Motor neuron (in vitro differentiated cells): Measurements from ENCODE around the gene CTXND1. TPM values are rescaled to one million over a fixed set of nuclear protein-coding genes. Genes with fewer than 3 reads are reported as not detected.
A peak's percentile ranks its signal among the peaks of the same experiment; 100 is the strongest.
"Not testable (repeated sequence)": the region's sequence is repeated elsewhere in the genome, so short reads cannot be mapped to it uniquely, and the experiment has no call there.

Source experiments
- ATAC-seq, 8 experiments: fragments of 200-7000 bp; cut with Tn5 transposase; replicated peaks in 6 of 8; 2 replicates each; pipeline ENCODE4 v1.8.0; 2021; ENCODE audit warnings: mild to moderate bottlenecking in 8 of 8, moderate library complexity in 8 of 8
- H3K27ac ChIP-seq, 2 donors: fragments of 250-450 bp; sonication (Bioruptor Pico); 2 replicates each; pipeline ENCODE4 v1.9.0; 2021; ENCODE audit warnings: antibody characterized with exemption in 2 of 2, mild to moderate bottlenecking in 2 of 2, moderate library complexity in 1 of 2
- H3K4me1 ChIP-seq, 2 donors: fragments of 250-450 bp; sonication (Bioruptor Pico); replicated peaks in 1 of 2; 2 replicates each; pipeline ENCODE4 v1.6.1; 2021; ENCODE audit warnings: antibody characterized with exemption in 2 of 2, mild to moderate bottlenecking in 2 of 2, moderate library complexity in 1 of 2
- H3K4me3 ChIP-seq, 5 donors: fragments of 250-450 bp; sonication (Bioruptor Pico); 2 replicates each; pipeline ENCODE4 v1.9.0; 2021; ENCODE audit warnings: antibody characterized with exemption in 5 of 5, mild to moderate bottlenecking in 5 of 5, moderate library complexity in 4 of 5
- WGBS, 10 experiments: fragments of 450-650 bp; shearing (Covaris generic); methylation state at CpG; one replicate each; pipeline ENCODE4 v1.0.0; 2022; 5-methylcytosine and 5-hydroxymethylcytosine counted together
- in situ Hi-C, 9 experiments: fragments of 400-800 bp; cut with MboI; loops; one replicate each; pipeline ENCODE4 v1.15.0; 2021; ENCODE audit warnings: low sequenced_read_pairs in 9 of 9, low pct_unique_long_range_greater_than_20kb in 2 of 9; ENCODE audit not compliant: unreplicated experiment in 9 of 9
- total RNA-seq, 8 experiments: library from RNA; unstranded; fragments of 300-600 nt; gene quantifications; 2 replicates each; pipeline versions ENCODE4 v1.2.3 to v1.2.4, GENCODE V29; 2022

CTXND1 gene
- total RNA-seq, 8 experiments from 2014 or later: under 0.01 to 10.9 (median 0.50) TPM

DNA sequence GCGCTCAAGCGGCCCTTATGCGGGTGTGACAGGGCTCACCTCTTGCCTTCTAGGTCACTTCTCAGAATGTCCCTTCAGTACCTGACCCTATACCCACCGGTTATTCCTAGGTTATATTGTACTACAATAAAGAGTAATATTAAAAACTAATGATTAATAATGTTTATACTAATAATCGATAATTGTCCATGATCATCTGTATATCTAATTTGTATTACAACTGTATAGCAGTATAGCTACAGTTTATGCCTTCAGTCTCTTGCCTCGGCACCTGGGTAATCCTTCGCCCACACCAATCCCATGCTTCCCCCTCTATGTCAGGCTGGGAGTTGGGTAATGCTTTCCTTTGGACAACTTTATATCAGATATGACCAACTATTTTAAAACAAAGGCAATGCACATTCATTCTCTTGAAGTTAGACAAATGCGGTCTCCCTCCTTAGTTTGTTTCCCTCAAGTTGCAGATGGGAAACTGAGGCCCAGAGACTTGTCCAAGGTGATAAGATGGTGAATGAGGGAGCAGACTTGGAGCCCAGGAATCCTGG is 95.8 kb downstream of the CTXND1 start:
- H3K4me1 ChIP-seq: peaks cover 21 to 24% of the 10 kb centered on the region in 2 donors
- WGBS, 10 experiments: 90 to 100% (median 95%) methylated on average over 2 to 6 of the region's 8 CpGs; no CpG with 5 or more reads in 2 of the 10 experiments
- no peak for ATAC-seq
- no peak overlapping the region for H3K27ac ChIP-seq
- in situ Hi-C loops: no loop called here
- no peak overlapping the region for H3K4me3 ChIP-seq

DNA sequence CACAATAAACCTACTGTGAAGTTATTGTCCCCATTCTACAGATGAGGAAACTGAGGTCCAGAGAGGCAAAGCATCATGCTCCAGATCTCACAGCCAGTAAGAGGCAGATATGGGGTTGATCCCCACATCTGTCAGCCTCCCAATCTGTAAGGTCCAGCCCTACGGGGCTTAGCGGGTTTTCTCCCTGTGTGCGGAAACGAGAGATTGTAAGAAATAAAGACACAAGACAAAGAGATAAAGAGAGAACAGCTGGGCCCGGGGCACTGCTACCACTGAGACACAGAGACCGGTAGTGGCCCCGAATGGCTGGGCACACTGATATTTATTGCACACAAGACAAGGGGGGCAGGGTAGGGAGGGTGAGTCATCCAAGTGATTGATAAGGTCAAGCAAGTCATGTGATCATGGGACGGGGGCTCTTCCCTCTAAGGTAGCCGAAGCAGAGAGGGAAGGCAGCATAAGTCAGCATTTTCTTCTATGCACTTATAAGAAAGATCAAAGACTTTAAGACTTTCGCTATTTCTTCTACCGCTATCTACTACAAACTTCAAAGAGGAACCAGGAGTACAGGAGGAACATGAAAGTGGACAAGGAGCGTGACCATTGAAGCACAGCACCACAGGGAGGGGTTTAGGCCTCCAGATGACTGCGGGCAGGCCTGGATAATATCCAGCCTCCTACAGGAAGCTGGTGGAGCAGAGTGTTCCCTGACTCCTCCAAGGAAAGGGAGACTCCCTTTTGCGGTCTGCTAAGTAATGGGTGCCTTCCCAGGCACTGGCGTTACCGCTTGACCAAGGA is 96.4 kb downstream of the CTXND1 start:
- H3K4me3 ChIP-seq, H3K27ac ChIP-seq, in situ Hi-C loops, ATAC-seq: not testable (repeated sequence)
- WGBS, 10 experiments: 60 to 100% (median 71%) methylated on average over 1 to 9 of the region's 16 CpGs
- H3K4me1 ChIP-seq: peaks cover 21 to 24% of the 10 kb centered on the region in 2 donors

GRCh38 chr15:80155001-80155377 is 97.0 kb downstream of the CTXND1 start:
- no peak overlapping the region for H3K4me3 ChIP-seq
- no peak overlapping the region for H3K27ac ChIP-seq
- peaks cover 21 to 24% of the 10 kb centered on the region in 2 donors for H3K4me1 ChIP-seq
- ATAC-seq: no peak
- in situ Hi-C loops: no loop called here
- 73 to 100% (median 92%) methylated on average over 1 to 5 of the region's 5 CpGs; no CpG with 5 or more reads in 2 of the 10 experiments for WGBS, 10 experiments

DNA sequence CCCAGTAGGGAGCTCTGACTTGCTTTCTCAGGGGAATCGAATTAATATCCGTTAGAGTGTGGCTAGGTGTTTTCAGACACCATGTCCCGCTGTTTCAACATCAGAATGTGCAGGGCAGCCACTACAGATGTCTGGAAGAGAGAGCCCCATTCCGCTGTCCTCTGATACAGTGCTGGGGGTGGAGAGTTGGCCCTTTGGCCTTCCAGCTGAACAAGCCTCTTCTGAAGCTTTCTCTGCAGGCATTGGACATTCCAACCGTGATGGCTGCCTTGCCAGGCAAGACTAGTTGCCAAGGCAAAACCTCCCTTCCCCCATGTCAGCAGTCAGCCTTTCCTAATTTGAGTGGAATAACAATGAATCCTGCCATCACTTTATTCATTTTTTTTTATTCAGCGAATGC is 97.7 kb downstream of the CTXND1 start:
- in situ Hi-C loops: no loop called here
- peak in 1 of 8 experiments; percentile 10 for ATAC-seq
- WGBS, 10 experiments: 50 to 100% (median 90%) methylated on average over 1 to 4 of the region's 6 CpGs; no CpG with 5 or more reads in 6 of the 10 experiments

GRCh38 chr15:80153900-80154299 is 98.1 kb downstream of the CTXND1 start:
- H3K27ac ChIP-seq: no peak overlapping the region
- H3K4me3 ChIP-seq: peak overlapping the region in 3 of 5 donors; percentile 47 to 93 (median 57)
- WGBS, 10 experiments: 43 to 100% (median 73%) methylated on average over 1 to 2 of the region's 4 CpGs; no CpG with 5 or more reads in 4 of the 10 experiments
- H3K4me1 ChIP-seq: peaks cover 21 to 24% of the 10 kb centered on the region in 2 donors
- in situ Hi-C loops: no loop called here
- ATAC-seq: no peak

More for the DNA sequence above, 97.7 kb downstream of the CTXND1 start:
- Histone ChIP-seq H3K4me3 (peak overlapping the region in 1 of 5 donors; percentile 93), H3K27ac (no peak overlapping the region), H3K4me1 (peaks cover 21 to 24% of the 10 kb centered on the region in 2 donors)

DNA sequence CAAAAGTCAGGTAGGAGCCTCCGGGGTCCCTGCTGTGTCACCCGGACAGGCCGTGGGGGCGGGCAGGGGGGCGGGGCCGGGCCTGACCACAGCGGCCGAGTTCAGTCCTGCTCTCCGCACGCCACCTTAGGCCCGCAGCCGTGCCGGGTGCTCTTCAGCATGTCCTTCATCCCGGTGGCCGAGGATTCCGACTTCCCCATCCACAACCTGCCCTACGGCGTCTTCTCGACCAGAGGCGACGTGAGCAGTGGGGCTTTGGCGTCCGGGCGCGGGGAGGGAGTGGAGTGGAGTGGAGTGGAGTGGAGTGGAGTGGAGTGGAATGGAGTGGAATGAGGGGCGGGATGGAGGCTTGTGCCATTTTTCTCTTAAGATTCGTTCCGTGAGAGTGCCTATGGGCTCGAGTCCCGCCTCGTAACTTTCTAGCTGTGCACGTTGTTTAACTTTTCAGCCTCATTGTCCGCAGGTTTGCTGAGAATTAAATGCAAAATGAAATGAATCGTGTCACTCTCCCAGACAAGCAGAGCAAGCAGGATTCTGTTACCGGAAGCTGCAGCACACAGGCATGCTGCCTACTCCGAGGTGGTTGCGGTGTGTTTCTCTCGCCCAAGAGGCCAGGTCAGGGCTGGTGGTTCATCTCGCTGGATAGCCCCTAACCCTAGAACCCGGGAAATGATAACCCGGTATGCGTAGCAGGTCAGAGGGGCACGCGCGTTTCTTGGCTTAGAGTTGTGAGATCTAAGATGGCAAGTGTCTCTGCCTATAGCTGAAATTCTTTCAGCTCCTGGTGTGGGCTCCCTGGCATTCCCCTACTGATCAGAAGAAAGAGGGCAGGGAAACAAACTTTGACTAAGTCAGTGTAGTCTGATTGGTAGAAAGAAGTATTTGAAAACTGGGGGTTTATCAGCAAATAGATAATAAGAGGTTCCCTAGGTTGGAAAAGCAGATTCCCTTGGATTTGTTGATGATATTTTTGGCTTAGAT is 98.8 kb downstream of the CTXND1 start, which contains the start of gene FAH:
TSS of gene FAH (plus strand) at position 104 of the 981 bp plus-strand sequence. CDS start at position 160, 56 bp downstream.
- peak; percentile 71 to 89 (median 85) for ATAC-seq
- 0 to 11% (median 1%) methylated on average over 4 to 13 of the region's 45 CpGs; no CpG with 5 or more reads in 4 of the 10 experiments for WGBS, 10 experiments
- H3K4me3 ChIP-seq: peak within 1 kb of the TSS; percentile 45 to 93 (median 57)
- H3K27ac ChIP-seq: peak within 1 kb of the TSS in 1 of 2 donors; percentile 12
- H3K4me1 ChIP-seq: peaks cover 21 to 24% of the 10 kb centered on the region in 2 donors
- in situ Hi-C loops: no loop called here

GRCh38 chr15:80152180-80152895 is 99.7 kb downstream of the CTXND1 start:
- 0 to 50% (median 10%) methylated on average over 1 to 7 of the region's 41 CpGs; no CpG with 5 or more reads in 3 of the 10 experiments for WGBS, 10 experiments
- H3K4me1 ChIP-seq: peaks cover 21 to 24% of the 10 kb centered on the region in 2 donors
- ATAC-seq: peak; percentile 65 to 79 (median 71)
- in situ Hi-C loops: no loop called here
- peak overlapping the region in 1 of 2 donors; percentile 12 for H3K27ac ChIP-seq
- peak overlapping the region; percentile 45 to 93 (median 57) for H3K4me3 ChIP-seq

- in situ Hi-C loops: no loop called here
- WGBS, 10 experiments: 23 to 100% (median 78%) methylated on average over 1 to 3 of the region's 3 CpGs
- no peak for ATAC-seq
- H3K4me3 ChIP-seq: no peak overlapping the region
- no peak overlapping the region for H3K27ac ChIP-seq
- peaks cover 21 to 24% of the 10 kb centered on the region in 2 donors for H3K4me1 ChIP-seq
Measured at GRCh38 chr15:80151576-80151975, 100.4 kb downstream of the CTXND1 start.

- in situ Hi-C loops: no loop called here
- no peak overlapping the region for H3K27ac ChIP-seq
- ATAC-seq: no peak
- H3K4me3 ChIP-seq: no peak overlapping the region
- WGBS, 10 experiments: 20 to 69% (median 45%) methylated on average over 1 to 4 of the region's 6 CpGs; no CpG with 5 or more reads in 5 of the 10 experiments
- H3K4me1 ChIP-seq: peaks cover 21 to 24% of the 10 kb centered on the region in 2 donors
Measured at GRCh38 chr15:80151148-80151547, 100.9 kb downstream of the CTXND1 start.
